H1 (cell line): ENCODE results near the gene FHIT. TPM values are rescaled to one million over a fixed set of nuclear protein-coding genes. Genes with fewer than 3 reads are reported as not detected.
A peak's percentile ranks its signal among the peaks of the same experiment; 100 is the strongest.

ENCODE experiments used
- CTCF ChIA-PET: fragments of 300-600 bp; sonication (Branson Sonifier 250); formaldehyde crosslinking; loops from one replicate; lab custom pipeline; 2021; ENCODE audit not compliant: partially characterized antibody; lab: Charles Lee
- POLR2A ChIA-PET: fragments of 300-600 bp; sonication (Branson Sonifier 250); formaldehyde crosslinking; loops from one replicate; lab custom pipeline; 2021; ENCODE audit warnings: inconsistent platforms; ENCODE audit not compliant: partially characterized antibody; lab: Charles Lee
- DNase-seq, 2 experiments: peaks; one replicate each; pipeline versions ENCODE4 v3.0.0 to v3.0.0-alpha.2; 2010 to 2022; ENCODE audit warnings: low spot score in 2 of 2, low read depth in 1 of 2, mixed read lengths in 1 of 2
- FAIRE-seq: peaks from 2 replicates; lab custom pipeline; 2011; peaks lifted over from hg19 to GRCh38; lab: Jason Lieb, UNC
- H2AFZ ChIP-seq: 2 replicates; pipeline ENCODE4 v1.8.1; 2012; ENCODE audit warnings: low read length, inconsistent platforms
- H2AK5ac ChIP-seq: 2 replicates; pipeline ENCODE4 v1.6.1; 2013; ENCODE audit warnings: low read depth, low read length
- H2BK120ac ChIP-seq: replicated peaks from 2 replicates; pipeline ENCODE3; 2013; ENCODE audit warnings: low read depth, low read length, inconsistent platforms
- H2BK12ac ChIP-seq: 2 replicates; pipeline ENCODE4 v1.6.1; 2013; ENCODE audit warnings: low read depth, low read length
- H2BK15ac ChIP-seq: 2 replicates; pipeline ENCODE4 v1.6.1; 2013; ENCODE audit warnings: low read length
- H2BK20ac ChIP-seq: 2 replicates; pipeline ENCODE4 v1.6.1; 2013; ENCODE audit warnings: low read length
- H2BK5ac ChIP-seq: 2 replicates; pipeline ENCODE4 v1.6.1; 2013; ENCODE audit warnings: low read depth, low read length
- H3K14ac ChIP-seq: 2 replicates; pipeline ENCODE4 v1.6.1; 2013; ENCODE audit warnings: inconsistent platforms; ENCODE audit not compliant: insufficient read length
- H3K18ac ChIP-seq: 2 replicates; pipeline ENCODE4 v1.6.1; 2013; ENCODE audit warnings: low read length; ENCODE audit errors: extremely low read depth
- H3K23ac ChIP-seq: 2 replicates; pipeline ENCODE4 v1.6.1; 2013; ENCODE audit warnings: inconsistent platforms; ENCODE audit not compliant: insufficient read length
- H3K23me2 ChIP-seq: 2 replicates; pipeline ENCODE4 v1.6.1; 2013; ENCODE audit warnings: low read depth, low read length
- H3K27ac ChIP-seq: 2 replicates; pipeline ENCODE4 v1.6.1; 2011; ENCODE audit warnings: low read depth, low read length, inconsistent platforms
- H3K27me3 ChIP-seq, 4 experiments: replicated peaks in 1 of 4; 1 replicate in 1 of 4; 2 replicates in 3 of 4; pipeline versions ENCODE4 v1.6.1 to v1.8.1; 2011 to 2013; ENCODE audit warnings: low read length in 3 of 4, mild to moderate bottlenecking in 3 of 4, inconsistent platforms in 2 of 4, mixed read lengths in 2 of 4, moderate library complexity in 1 of 4; ENCODE audit not compliant: control insufficient read depth in 3 of 4, insufficient read depth in 3 of 4; ENCODE audit errors: extremely low read depth in 1 of 4
- H3K36me3 ChIP-seq, 4 experiments: 2 replicates each; pipeline versions ENCODE4 v1.6.1 to v1.8.1; 2011 to 2013; ENCODE audit warnings: mild to moderate bottlenecking in 4 of 4, low read length in 3 of 4, moderate library complexity in 2 of 4, control low read depth in 1 of 4, inconsistent platforms in 1 of 4; ENCODE audit not compliant: insufficient read depth in 4 of 4, control insufficient read depth in 2 of 4
- H3K4ac ChIP-seq: replicated peaks from 2 replicates; pipeline ENCODE3; 2013; ENCODE audit warnings: low read length, low read depth, mixed read lengths, inconsistent platforms; ENCODE audit not compliant: insufficient read length
- H3K4me1 ChIP-seq, 4 experiments: replicated peaks in 1 of 4; 1 replicate in 1 of 4; 2 replicates in 3 of 4; pipeline versions ENCODE4 v1.6.1 to v1.8.1; 2011 to 2013; ENCODE audit warnings: low read length in 3 of 4, inconsistent platforms in 2 of 4, mixed read lengths in 1 of 4; ENCODE audit not compliant: insufficient read depth in 4 of 4, control insufficient read depth in 3 of 4
- H3K4me2 ChIP-seq, 2 experiments: 2 replicates each; pipeline versions ENCODE4 v1.6.1 to v1.8.1; 2011 to 2013; ENCODE audit warnings: low read depth in 2 of 2, low read length in 2 of 2, control low read depth in 1 of 2, inconsistent platforms in 1 of 2, mild to moderate bottlenecking in 1 of 2; ENCODE audit not compliant: insufficient read depth in 1 of 2
- H3K4me3 ChIP-seq, 4 experiments: fragments of 200-600, 300-600 bp in 1 of 4; sonication (generic), shearing (Covaris generic), sonication (Bioruptor Twin) in 1 of 4; 2 replicates each; pipeline versions ENCODE4 v1.5.1 to v1.8.1; 2011 to 2016; ENCODE audit warnings: low read length in 4 of 4, low read depth in 3 of 4, control low read depth in 2 of 4, inconsistent platforms in 2 of 4, mild to moderate bottlenecking in 2 of 4, mixed read lengths in 1 of 4, moderate library complexity in 1 of 4; ENCODE audit not compliant: insufficient read depth in 2 of 4; ENCODE audit errors: extremely low read depth in 1 of 4
- H3K56ac ChIP-seq: replicated peaks from 2 replicates; pipeline ENCODE3; 2013; ENCODE audit warnings: low read depth, mild to moderate bottlenecking, mixed read lengths, low read length, inconsistent platforms; ENCODE audit not compliant: insufficient read length
- H3K79me1 ChIP-seq: 2 replicates; pipeline ENCODE4 v1.6.1; 2013; ENCODE audit warnings: low read depth, low read length, control low read depth
- H3K79me2 ChIP-seq, 2 experiments: 2 replicates each; pipeline versions ENCODE4 v1.6.1 to v1.8.1; 2012 to 2013; ENCODE audit warnings: low read length in 2 of 2, mild to moderate bottlenecking in 2 of 2, inconsistent platforms in 1 of 2; ENCODE audit not compliant: insufficient read depth in 2 of 2, control insufficient read depth in 1 of 2
- H3K9ac ChIP-seq, 4 experiments: replicated peaks in 1 of 4; 1 replicate in 1 of 4; 2 replicates in 3 of 4; pipeline versions ENCODE4 v1.6.1 to v1.8.1; 2011 to 2013; ENCODE audit warnings: low read depth in 3 of 4, low read length in 3 of 4, control low read depth in 2 of 4, mild to moderate bottlenecking in 2 of 4, moderate library complexity in 2 of 4, inconsistent platforms in 1 of 4; ENCODE audit errors: extremely low read depth in 1 of 4
- H3K9me3 ChIP-seq, 2 experiments: 2 replicates each; pipeline versions ENCODE4 v1.6.1 to v1.8.1; 2012 to 2013; ENCODE audit warnings: mild to moderate bottlenecking in 2 of 2, moderate library complexity in 2 of 2, control low read depth in 1 of 2, inconsistent platforms in 1 of 2, low read depth in 1 of 2, low read length in 1 of 2, mixed read lengths in 1 of 2; ENCODE audit not compliant: insufficient read depth in 2 of 2
- H4K20me1 ChIP-seq, 2 experiments: replicated peaks in 1 of 2; 2 replicates each; pipeline versions ENCODE3 to v1.8.1; 2011 to 2013; ENCODE audit warnings: inconsistent platforms in 2 of 2, low read length in 2 of 2, mild to moderate bottlenecking in 1 of 2; ENCODE audit not compliant: insufficient read depth in 2 of 2, control insufficient read depth in 1 of 2
- H4K5ac ChIP-seq: 2 replicates; pipeline ENCODE4 v1.6.1; 2013; ENCODE audit warnings: low read length, low read depth, mixed read lengths, inconsistent platforms; ENCODE audit not compliant: insufficient read length
- H4K8ac ChIP-seq: 2 replicates; pipeline ENCODE4 v1.8.0; 2013; ENCODE audit warnings: mild to moderate bottlenecking, moderate library complexity, low read length, inconsistent platforms; ENCODE audit not compliant: insufficient read depth; ENCODE audit errors: extremely low read depth
- H4K91ac ChIP-seq: replicated peaks from 2 replicates; pipeline ENCODE3; 2013; ENCODE audit warnings: low read length, mixed read lengths, inconsistent platforms; ENCODE audit not compliant: insufficient read length
- CREB1 ChIP-seq: IDR thresholded peaks from 2 replicates; pipeline ENCODE4 v1.6.1; 2012; ENCODE audit warnings: inconsistent platforms
- CTBP2 ChIP-seq: IDR thresholded peaks from 2 replicates; pipeline ENCODE4 v1.7.0; 2011; ENCODE audit warnings: borderline replicate concordance, mild to moderate bottlenecking, moderate library complexity, mixed read lengths, low read length; ENCODE audit not compliant: insufficient read depth, insufficient read length
- E2F6 ChIP-seq: IDR thresholded peaks from 2 replicates; pipeline ENCODE4 v1.6.1; 2012; ENCODE audit warnings: inconsistent platforms
- GTF2F1 ChIP-seq: IDR thresholded peaks from 2 replicates; pipeline ENCODE4 v1.6.1; 2012; ENCODE audit warnings: low read depth, low read length, improper control_type of control experiment, borderline replicate concordance
- HDAC2 ChIP-seq, 2 experiments: fragments of 300-600 bp in 1 of 2; sonication (generic) in 1 of 2; IDR thresholded peaks; 2 replicates each; pipeline ENCODE4 v1.6.1; 2011 to 2012; ENCODE audit warnings: low read depth in 2 of 2, low read length in 2 of 2, mild to moderate bottlenecking in 2 of 2, moderate library complexity in 2 of 2, borderline replicate concordance in 1 of 2, inconsistent platforms in 1 of 2
- JUND ChIP-seq: IDR thresholded peaks from 2 replicates; pipeline ENCODE4 v1.6.1; 2011; ENCODE audit warnings: mild to moderate bottlenecking, improper control_type of control experiment, low read length
- KDM4A ChIP-seq: IDR thresholded peaks from one replicate; pipeline ENCODE4 v1.7.1; 2012; ENCODE audit warnings: low read depth, mild to moderate bottlenecking, moderate library complexity, low read length, inconsistent platforms; ENCODE audit not compliant: severe bottlenecking
- POU5F1 ChIP-seq: IDR thresholded peaks from 2 replicates; pipeline ENCODE4 v1.6.1; 2011; ENCODE audit warnings: low read depth, mild to moderate bottlenecking, low read length, moderate library complexity
- RFX5 ChIP-seq: IDR thresholded peaks from 2 replicates; pipeline ENCODE4 v1.6.1; 2011; ENCODE audit warnings: low read depth, low read length, improper control_type of control experiment, borderline replicate concordance
- SIN3A ChIP-seq, 2 experiments: IDR thresholded peaks in 1 of 2; conservative IDR thresholded peaks in 1 of 2; 2 replicates each; pipeline ENCODE4 v1.6.1; 2011 to 2012; ENCODE audit warnings: low read length in 2 of 2, improper control_type of control experiment in 1 of 2, low read depth in 1 of 2, mild to moderate bottlenecking in 1 of 2
- SRF ChIP-seq: IDR thresholded peaks from 2 replicates; pipeline ENCODE4 v1.6.1; 2011; ENCODE audit warnings: mild to moderate bottlenecking, low read depth, low read length, moderate library complexity
- TCF12 ChIP-seq: IDR thresholded peaks from 2 replicates; pipeline ENCODE4 v1.6.1; 2011; ENCODE audit warnings: low read depth, mild to moderate bottlenecking, low read length
- ZNF274 ChIP-seq: IDR thresholded peaks from 2 replicates; pipeline ENCODE4 v1.7.0; 2012; ENCODE audit warnings: low read length, borderline replicate concordance; ENCODE audit errors: extremely low read depth
- polyA plus RNA-seq, 7 experiments: library from polyadenylated mRNA; depleted of rRNA in 3 of 7; stranded (reverse) in 5 of 7; unstranded in 2 of 7; fragments of >200 nt in 5 of 7; fragments of 200-250 nt in 2 of 7; gene quantifications; 1 replicate in 5 of 7; 2 replicates in 1 of 7; 4 replicates in 1 of 7; pipeline versions ENCODE4 v1.2.1 to v1.2.3, GENCODE V29; 2011 to 2013; ENCODE audit warnings: missing spikeins in 2 of 7, mixed read lengths in 2 of 7
- total RNA-seq: library from RNA; stranded (reverse); fragmentation: NEBNext Ultra II Directional; extraction: Animal tissue kit (Norgen Biotek cat#: 25700); gene quantifications from 2 replicates; pipeline ENCODE4 v1.2.1, GENCODE V29; 2021

FHIT gene
- total and polyA plus RNA-seq, 2 of the 8 experiments (the other 6 are each of a cell fraction or from before 2014, with no cell fraction given): 1.2 to 3.2 TPM

DNA sequence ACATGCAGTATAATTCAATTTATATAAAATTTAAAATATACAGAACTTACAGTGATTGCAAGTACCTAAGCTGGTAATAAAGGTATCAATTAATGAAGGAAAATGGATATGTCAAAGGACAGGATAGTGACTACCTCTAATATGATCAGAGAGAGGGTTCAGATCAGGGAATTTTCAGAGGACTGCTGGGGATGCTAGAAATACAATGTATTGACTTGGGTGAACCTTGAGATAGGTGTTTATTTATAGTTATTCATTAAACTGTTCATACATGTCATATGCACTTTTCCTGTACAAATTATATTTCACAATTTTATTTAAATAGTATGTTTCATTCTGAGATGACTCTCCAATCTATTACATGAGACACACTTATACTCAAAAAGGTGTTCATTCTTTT is 554.1 kb downstream of the FHIT start:
- no peak overlapping the region for H2BK20ac ChIP-seq
- CTCF ChIA-PET: no interaction called here
- H4K20me1 ChIP-seq: no peaks in the 10 kb centered on the region
- H3K4me1 ChIP-seq: peaks cover 0 to 9% (median 0%) of the 10 kb centered on the region in 4 experiments; a peak in 2 of 7 replicates
- FAIRE-seq (no peak), DNase-seq (no peak)
- H3K23ac ChIP-seq: no peak overlapping the region
- H3K14ac ChIP-seq: no peak overlapping the region
- H2BK120ac ChIP-seq: no peak overlapping the region
- H3K27ac ChIP-seq: no peak overlapping the region
- no peak overlapping the region for H2BK15ac ChIP-seq
- POLR2A ChIA-PET: no interaction called here
- no peaks in the 10 kb centered on the region for H3K36me3 ChIP-seq
- no peak overlapping the region for H2BK12ac ChIP-seq
- no peak overlapping the region for H3K4me3 ChIP-seq
- no peaks in the 10 kb centered on the region for H3K79me2 ChIP-seq
- H3K18ac ChIP-seq: no peak overlapping the region
- H3K79me1 ChIP-seq: no peaks in the 10 kb centered on the region
- H4K91ac ChIP-seq: no peak overlapping the region
- peaks cover 2 to 3% of the 10 kb centered on the region in 2 experiments; a peak in 1 of 4 replicates for H3K9me3 ChIP-seq
- H3K56ac ChIP-seq: no peak overlapping the region
- H2BK5ac ChIP-seq: no peak overlapping the region
- H4K5ac ChIP-seq: peak overlapping the region; percentile 6
- H3K4me2 ChIP-seq: no peak overlapping the region
- H2AFZ ChIP-seq: no peak overlapping the region
- no peak overlapping the region for H3K4ac ChIP-seq
- no peak overlapping the region for H3K9ac ChIP-seq
- no peak overlapping the region for H4K8ac ChIP-seq
- no peaks in the 10 kb centered on the region for H3K27me3 ChIP-seq
- H2AK5ac ChIP-seq: no peak overlapping the region
- H3K23me2 ChIP-seq: no peaks in the 10 kb centered on the region
- TF ChIP-seq JUND: no peak
- TF ChIP-seq SRF: no peak
- no peak for TF ChIP-seq HDAC2 (IDR thresholded peaks at IDR 0.05; ENCODE audit: borderline replicate concordance in 1 of 2, low read depth in 2 of 2, low read length in 2 of 2)
- no peak for TF ChIP-seq KDM4A
- no peak for TF ChIP-seq SIN3A (conservative IDR thresholded peaks at IDR 0.05 in 1 of 2, IDR thresholded peaks at IDR 0.05 in 1 of 2; ENCODE audit: low read depth in 1 of 2, low read length in 2 of 2)
- no peak for TF ChIP-seq RFX5
- no peak for TF ChIP-seq TCF12
- TF ChIP-seq GTF2F1: no peak
- no peak for TF ChIP-seq CREB1
- TF ChIP-seq POU5F1: no peak
- no peak for TF ChIP-seq E2F6
- no peak for TF ChIP-seq ZNF274
- TF ChIP-seq CTBP2: no peak
